ENCODE data around the gene ABCC5.

ABCC5 gene

GRCh38 chr3:183968666-183969245 lies 48.9 kb downstream of the ABCC5 start:
- no peak for DNase-seq

- no peak for DNase-seq
These were observed 50.0 kb downstream of the ABCC5 start for GRCh38 chr3:183967693-183968092.

- DNase-seq, result no peak
These were observed 51.3 kb downstream of the ABCC5 start for GRCh38 chr3:183966361-183966791.

GRCh38 chr3:183962807-183963206 lies 54.9 kb downstream of the ABCC5 start:
- no peak for DNase-seq

- DNase-seq, result no peak
These were observed 58.5 kb downstream of the ABCC5 start for GRCh38 chr3:183959214-183959613.

- no peak for DNase-seq
These were observed 58.9 kb downstream of the ABCC5 start for GRCh38 chr3:183958775-183959174.

GRCh38 chr3:183958226-183958625 lies 59.5 kb downstream of the ABCC5 start:
- DNase-seq, result no peak

- no peak for DNase-seq
These were observed 62.8 kb downstream of the ABCC5 start for GRCh38 chr3:183954875-183955274.

GRCh38 chr3:183953471-183954070 lies 64.1 kb downstream of the ABCC5 start:
- no peak for DNase-seq

GRCh38 chr3:183951459-183951858 lies 66.2 kb downstream of the ABCC5 start:
- no peak for DNase-seq

- DNase-seq, result no peak
These were observed 68.0 kb downstream of the ABCC5 start for GRCh38 chr3:183949690-183950089.

- no peak for DNase-seq
These were observed 71.6 kb downstream of the ABCC5 start for GRCh38 chr3:183946037-183946436.

GRCh38 chr3:183944775-183945174 lies 72.9 kb downstream of the ABCC5 start:
- DNase-seq, result no peak

- no peak for DNase-seq
These were observed 73.9 kb downstream of the ABCC5 start for GRCh38 chr3:183943739-183944138.

- DNase-seq, result no peak
These were observed 76.5 kb downstream of the ABCC5 start for GRCh38 chr3:183941216-183941615.

- no peak for DNase-seq
These were observed 79.9 kb downstream of the ABCC5 start for GRCh38 chr3:183937601-183938286.

- no peak for DNase-seq
These were observed 84.5 kb downstream of the ABCC5 start for GRCh38 chr3:183933160-183933559.

- no peak for DNase-seq
These were observed 85.8 kb downstream of the ABCC5 start for GRCh38 chr3:183931881-183932280.

- no peak for DNase-seq
These were observed 87.6 kb downstream of the ABCC5 start for GRCh38 chr3:183930086-183930485.

- DNase-seq, result no peak
These were observed 90.6 kb downstream of the ABCC5 start for GRCh38 chr3:183927059-183927458.

- DNase-seq, result no peak
These were observed 92.7 kb downstream of the ABCC5 start for GRCh38 chr3:183924956-183925355.

GRCh38 chr3:183924543-183924942 lies 93.1 kb downstream of the ABCC5 start:
- DNase-seq, result no peak

GRCh38 chr3:183922421-183922820 lies 95.3 kb downstream of the ABCC5 start:
- no peak for DNase-seq

GRCh38 chr3:183921096-183921495 lies 96.6 kb downstream of the ABCC5 start:
- no peak for DNase-seq

GRCh38 chr3:183920416-183920815 lies 97.3 kb downstream of the ABCC5 start:
- no peak for DNase-seq

All from KG1 (cell line).